ENCODE results near the gene GGCT.

The GGCT gene

DNA sequence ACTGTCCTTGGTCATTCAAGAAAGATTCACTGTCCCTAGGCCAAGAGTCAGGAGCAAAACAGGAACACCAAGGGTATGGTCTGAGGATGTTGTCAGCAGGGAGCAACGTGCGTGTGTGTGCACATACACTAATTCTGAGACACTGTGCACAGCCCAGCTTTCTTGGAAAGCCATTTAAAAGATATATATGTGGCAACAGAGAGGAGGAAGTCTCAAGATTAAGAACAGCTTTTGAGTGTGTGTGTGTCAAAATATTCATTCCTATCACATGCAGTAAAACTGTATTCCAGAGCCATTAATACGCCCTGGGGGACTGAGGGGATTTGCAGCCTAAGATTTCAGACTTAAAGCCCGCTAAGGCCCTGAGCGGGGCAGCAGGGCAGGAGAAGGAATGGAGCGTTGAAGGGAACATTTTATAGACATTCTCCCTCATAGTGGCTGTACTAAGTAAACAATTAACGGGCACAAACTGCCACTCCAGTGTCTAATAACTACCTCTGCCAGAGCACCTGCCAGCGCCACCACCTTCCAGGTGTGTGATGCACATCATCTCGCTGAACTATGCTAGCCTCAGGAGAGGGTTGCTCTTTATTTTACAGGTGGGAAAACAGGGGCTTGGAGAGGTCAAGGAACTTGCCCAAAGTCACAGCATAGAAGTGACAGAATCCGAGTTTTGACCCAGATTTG, 28.0 kb downstream of the GGCT start:
- no peak for DNase-seq

DNA sequence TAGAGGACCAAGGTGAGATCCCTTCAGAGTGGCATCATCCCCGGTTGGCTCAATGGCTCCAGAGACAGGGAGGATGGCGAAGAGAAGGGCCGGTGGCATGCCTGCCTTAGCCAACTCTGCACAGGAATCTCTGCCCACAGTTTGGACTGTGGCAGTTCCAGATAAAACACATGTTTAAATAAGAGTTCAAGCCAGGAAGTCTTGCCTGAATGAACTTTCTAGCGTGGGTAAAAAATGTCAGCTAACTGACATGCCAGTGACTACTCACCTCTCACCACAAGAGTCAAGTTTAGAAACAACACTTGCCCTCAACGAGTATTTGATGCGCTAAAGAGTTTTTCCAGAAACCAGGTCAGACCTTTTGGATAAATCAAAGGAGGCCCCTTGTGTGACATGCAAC, 29.0 kb downstream of the GGCT start:
- no peak for DNase-seq

DNA sequence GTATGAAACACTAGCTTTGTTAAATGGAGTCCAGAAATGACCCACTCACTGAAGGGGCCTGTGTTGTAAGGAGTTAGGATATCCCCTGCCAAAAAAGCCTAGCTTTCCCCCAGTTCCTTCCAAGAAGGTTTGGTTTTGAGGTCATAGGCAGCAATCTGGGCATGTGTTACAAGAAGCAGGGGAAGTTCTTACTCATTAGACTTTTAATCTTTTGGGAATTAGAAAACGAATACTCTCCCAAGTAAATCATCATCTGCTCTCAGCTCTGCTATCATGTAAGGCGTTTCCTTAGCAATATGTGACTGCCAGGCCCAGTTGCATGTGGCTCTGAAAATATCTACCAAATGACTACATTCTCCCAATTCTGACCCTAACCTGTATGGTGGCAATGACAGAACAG, 29.7 kb downstream of the GGCT start:
- no peak for DNase-seq

DNA sequence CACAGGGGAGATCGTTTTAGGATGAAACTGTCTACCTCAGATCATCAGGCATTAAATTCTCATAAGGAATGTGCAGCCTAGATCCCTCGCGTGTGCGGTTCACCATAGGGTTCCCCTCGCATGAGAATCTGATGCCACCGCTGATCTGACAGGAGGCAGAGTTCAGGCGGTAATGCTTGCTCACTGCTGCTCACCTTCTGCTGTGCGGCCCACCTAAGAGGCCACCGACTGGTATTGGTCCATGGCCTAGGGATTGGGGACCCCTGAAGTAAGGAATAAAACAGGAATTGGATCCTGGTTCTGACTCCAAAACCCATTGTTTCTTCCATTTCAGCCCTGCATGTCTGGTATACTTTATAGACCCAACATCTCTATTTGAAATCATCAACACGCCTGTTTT, 30.1 kb downstream of the GGCT start:
- no peak for DNase-seq

DNA sequence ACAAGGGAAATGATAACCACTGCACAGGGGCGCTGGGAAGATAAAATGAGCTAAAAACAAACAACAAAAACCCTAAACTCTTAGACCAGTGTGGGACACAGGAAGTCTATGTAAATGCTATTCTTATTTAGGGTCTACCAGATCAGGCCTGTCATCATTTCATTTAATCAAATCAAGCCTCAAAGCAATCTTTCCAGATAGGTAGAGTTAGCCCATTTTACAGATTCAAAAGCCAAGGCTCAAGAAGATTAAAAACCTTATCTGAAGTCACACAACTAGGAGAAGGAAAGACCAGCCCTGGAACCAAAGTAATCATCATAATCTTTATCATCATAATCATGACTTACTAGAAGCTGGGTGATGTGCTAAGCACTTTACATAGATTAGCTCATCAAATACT, 30.7 kb downstream of the GGCT start:
- DNase-seq, result no peak

DNA sequence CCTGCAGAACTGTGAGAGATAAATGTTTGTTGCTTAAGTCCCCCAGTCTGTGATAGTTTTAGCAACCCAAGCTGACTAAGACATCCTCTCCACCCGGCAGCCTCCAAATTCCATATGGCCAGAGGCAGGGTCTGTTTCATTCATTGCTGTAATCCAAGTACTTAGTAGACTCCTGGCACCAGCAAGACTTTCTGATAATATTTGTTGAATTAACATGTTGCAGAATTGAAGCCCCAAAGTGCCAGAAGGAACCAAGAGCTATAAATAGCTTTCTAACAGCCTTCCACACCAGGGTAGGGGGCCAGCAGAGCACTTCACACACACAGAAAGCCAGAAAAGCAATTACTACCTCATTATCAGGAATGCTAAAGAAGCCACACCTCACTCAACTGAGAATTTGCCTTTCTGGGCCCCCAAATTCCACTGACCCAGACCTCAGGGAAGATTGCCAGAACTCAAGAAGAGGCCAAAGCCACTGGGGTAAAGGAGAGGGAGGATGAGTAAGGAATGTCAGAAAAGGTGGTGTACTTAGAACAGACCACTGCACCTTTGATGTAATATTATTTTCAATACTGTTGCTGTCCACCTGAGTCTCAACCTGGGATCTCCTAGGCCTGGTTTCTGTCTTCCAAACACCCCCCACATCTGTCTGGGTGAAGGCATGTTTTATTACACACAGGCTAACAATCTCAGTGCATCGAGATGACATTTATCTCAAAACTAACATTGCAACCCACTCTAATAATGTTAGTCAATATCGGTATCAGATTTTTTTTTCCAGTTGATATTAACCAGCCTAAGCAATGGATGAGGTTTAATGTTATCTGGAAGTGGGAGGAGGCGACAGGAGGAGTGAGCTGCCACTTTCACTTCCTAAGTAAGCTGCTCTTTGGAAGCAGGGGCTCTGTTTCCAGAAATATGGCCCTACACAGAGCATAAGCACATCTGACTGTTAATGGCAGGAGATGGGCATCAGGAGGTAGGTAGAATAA, 31.5 kb downstream of the GGCT start:
- DNase-seq, result no peak

DNA sequence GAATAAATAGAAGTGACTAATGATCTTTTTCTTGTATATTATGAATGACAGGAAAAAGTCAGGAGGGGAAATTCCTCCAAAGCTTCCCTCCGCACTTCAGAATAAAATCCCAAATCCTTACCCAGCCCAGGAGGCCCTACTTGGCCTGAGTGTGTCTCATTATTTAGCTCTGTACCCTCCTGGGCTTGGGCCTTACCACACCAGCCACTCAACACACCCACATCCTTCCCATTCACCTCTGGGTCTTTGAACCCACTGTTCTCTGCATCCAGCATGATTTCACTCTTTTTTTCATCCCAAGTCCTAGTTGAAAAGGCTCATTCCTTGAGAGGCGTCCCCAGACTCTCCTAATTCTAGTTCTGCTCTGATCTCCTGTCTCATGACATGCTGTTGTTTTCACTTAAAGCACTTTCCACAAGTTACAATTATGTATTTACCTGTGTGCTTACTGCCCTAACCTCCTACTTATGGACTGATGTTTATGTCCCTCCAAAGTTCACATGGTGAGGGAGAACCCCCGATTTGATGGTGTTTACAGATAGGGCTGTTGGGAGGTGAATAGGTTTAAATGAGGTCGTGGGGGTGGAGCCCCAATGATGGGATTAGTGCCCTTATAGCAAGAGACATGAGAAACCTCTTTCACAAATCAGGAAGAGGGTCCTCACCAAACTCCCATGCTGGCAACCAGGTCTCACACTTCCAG, 32.4 kb downstream of the GGCT start:
- no peak for DNase-seq

GRCh38 chr7:30471205-30471604, 33.4 kb downstream of the GGCT start:
- DNase-seq, result no peak

DNA sequence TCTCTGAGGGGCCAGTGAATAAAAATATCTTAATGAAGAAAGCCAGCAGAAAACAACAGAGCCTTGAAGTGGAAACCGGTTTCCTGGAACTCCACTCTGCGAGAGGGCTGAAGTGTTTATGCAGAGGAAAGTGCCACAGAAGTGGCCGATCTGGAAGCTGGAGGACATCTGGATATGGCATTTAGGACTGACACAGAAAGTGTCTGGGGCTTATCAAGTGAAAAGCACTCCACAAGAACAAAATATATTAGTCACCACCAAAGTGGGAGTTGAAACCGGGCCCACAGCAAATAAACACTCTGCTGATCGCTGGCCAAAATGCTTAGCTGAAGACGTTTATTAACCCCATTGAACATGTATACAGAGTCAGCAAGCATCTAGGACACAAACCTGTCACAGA, 33.9 kb downstream of the GGCT start:
- no peak for DNase-seq

DNA sequence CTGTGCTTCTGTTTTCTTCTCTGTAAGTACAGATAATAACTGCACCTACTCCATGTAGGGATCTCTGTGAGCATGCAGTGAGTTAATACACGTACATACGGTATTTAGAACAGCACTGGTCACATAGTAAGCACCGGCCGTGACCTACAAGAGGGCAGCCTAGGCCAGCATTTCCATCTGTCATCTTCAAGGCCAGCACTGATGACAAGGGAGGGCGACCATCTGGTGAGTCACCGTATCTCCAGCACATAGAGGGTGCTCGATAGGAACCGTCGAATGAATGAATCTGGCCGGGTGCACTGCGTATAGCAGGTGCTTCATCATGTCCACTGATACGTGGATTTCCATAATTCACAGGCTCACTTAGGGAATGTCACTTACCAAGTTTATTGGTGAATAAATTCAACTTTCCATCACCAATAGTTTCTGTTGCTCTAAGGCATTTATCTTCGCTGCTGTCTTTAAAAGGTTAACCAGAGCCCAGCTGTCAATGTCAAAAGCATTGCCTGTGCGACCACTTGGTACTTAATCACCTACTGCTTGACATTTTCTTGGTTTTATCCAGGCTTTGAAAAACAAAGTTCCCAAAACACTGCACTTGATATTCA, 34.4 kb downstream of the GGCT start:
- DNase-seq, result no peak

- no peak for DNase-seq
These were observed 35.3 kb downstream of the GGCT start for GRCh38 chr7:30469303-30469702.

- no peak for DNase-seq
These were observed 35.8 kb downstream of the GGCT start for GRCh38 chr7:30468791-30469190.

GRCh38 chr7:30468041-30468440, 36.6 kb downstream of the GGCT start:
- DNase-seq, result no peak

- no peak for DNase-seq
These were observed 37.4 kb downstream of the GGCT start for GRCh38 chr7:30467271-30467670.

GRCh38 chr7:30466266-30466665, 38.4 kb downstream of the GGCT start:
- no peak for DNase-seq

DNA sequence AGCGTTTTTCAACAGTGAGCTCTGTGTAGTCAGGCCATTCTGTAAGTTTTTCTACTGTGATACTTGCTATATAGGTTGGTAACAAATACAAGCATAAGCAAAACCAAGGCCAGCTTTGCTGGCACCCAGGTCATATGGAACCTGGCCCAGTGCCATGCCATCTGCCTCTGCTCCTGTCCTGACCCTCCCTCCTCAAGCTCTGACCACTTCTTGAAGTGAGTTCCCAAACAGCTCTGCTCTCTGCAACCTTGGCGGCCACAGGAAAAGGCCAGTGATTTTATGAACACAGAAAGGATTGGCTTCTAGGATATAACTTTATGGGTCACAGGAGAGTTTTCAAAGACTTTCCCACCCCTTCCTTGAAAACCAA, 38.8 kb downstream of the GGCT start:
- no peak for DNase-seq

- DNase-seq, result no peak
These were observed 39.4 kb downstream of the GGCT start for GRCh38 chr7:30465046-30465810.

DNA sequence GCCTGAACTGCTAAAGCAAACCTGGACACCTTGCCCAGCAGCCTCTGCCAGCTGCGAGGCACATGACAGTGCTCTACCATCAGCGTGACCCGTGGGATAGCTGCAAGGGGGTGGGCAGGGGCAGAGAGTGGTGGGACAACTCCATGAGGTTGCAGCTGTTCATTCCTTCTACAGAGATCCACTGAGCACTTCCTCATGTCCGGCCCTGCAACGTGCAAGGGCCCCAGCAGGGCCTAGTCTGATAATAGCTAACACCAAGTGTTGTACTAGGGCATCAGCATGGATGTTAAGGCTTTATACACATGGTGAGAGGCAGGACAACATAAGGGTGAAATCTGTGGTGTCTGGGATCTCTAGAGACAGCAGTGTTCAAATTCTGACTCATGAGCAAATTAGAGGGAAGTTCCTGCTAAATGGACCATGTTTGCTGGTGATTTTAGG, 40.4 kb downstream of the GGCT start:
- DNase-seq, result no peak

- DNase-seq, result no peak
These were observed 41.1 kb downstream of the GGCT start for GRCh38 chr7:30463405-30464145.

DNA sequence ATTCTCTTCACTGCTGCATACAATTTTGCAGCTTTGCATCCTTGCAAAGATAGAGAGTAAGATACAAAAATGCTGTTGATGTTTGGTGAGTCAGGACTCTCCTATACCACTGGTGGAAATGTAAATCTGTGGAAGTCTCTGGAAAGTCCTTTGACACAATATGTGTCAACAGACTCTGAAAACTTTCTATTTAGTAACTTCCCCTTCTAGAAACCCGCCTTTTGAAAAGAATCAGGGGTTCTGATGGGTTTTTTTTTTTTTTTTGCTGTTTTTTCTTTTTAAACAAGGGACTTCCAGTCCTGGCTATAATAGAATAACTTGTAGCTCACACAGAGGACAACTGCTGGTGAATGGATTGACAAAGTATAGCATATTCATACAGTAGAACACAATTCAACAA, 42.5 kb downstream of the GGCT start:
- no peak for DNase-seq

- no peak for DNase-seq
These were observed 44.4 kb downstream of the GGCT start for GRCh38 chr7:30460246-30460633.

Measured in activated T-cell treated with anti-CD3 and anti-CD28 coated beads for 4 hours (primary cell).